Measurements from ENCODE around the gene KRTAP10-12. TPM values are rescaled to one million over a fixed set of nuclear protein-coding genes. Genes with fewer than 3 reads are reported as not detected.

The KRTAP10-12 gene
- total and polyA plus RNA-seq, 2 of the 4 experiments (the other 2 are of a cell fraction): not detected

DNA sequence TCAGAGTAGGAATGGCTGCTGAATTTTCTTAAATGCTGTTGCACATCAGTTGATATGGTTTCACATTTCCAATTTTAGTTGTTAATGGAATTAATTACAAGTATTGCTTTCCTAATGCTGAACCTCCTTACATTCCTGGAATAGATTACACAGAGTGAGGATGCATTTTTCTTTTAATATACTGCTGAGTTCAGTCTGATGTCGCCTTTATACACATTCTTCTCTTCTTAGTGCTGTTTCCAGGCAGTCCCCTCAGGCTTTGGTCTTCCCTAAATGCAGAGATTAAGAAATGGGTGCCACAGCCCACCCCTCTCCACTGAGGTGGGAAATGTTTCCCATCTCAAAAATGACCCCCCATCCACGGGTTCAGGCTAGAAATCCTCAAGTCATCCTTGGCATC lies 21.1 kb downstream of the KRTAP10-12 start:
- no peak overlapping the region for H3K23ac ChIP-seq (ENCODE audit: low read depth, low read length)
- H3K18ac ChIP-seq (ENCODE audit: low read depth, low read length): no peak overlapping the region
- no peak overlapping the region for H2BK120ac ChIP-seq (ENCODE audit: low read depth, low read length)
- CTCF ChIA-PET: no interaction called here
- no peak for DNase-seq
- H3K27ac ChIP-seq (ENCODE audit: insufficient read depth, low read length): no peak overlapping the region
- H2AFZ ChIP-seq (replicated peaks; ENCODE audit: low read length, poor library complexity): no peak overlapping the region
- no peak overlapping the region for H4K8ac ChIP-seq (ENCODE audit: low read depth in 2 of 2, low read length in 2 of 2)
- WGBS, 2 experiments (ENCODE audit: extremely low coverage in 2 of 2, insufficient read length in 1 of 2): no CpG with 5 or more reads among the region's 2 CpGs
- no peaks in the 10 kb centered on the region for H3K9me1 ChIP-seq (ENCODE audit: insufficient read depth, low read length)
- H4K5ac ChIP-seq (ENCODE audit: low read depth, low read length): no peak overlapping the region
- no peaks in the 10 kb centered on the region for H4K20me1 ChIP-seq (ENCODE audit: insufficient read depth, low read length)
- H3K9me3 ChIP-seq (ENCODE audit: control insufficient read depth, insufficient read depth, low read length): no peaks in the 10 kb centered on the region
- no peaks in the 10 kb centered on the region for H3K36me3 ChIP-seq (ENCODE audit: control insufficient read depth, insufficient read depth, low read length)
- H2BK15ac ChIP-seq (ENCODE audit: low read depth, low read length): no peak overlapping the region
- H2AK5ac ChIP-seq (ENCODE audit: low read depth, low read length): no peak overlapping the region
- H2AK9ac ChIP-seq (replicated peaks; ENCODE audit: low read depth, low read length, poor library complexity): no peak overlapping the region
- dilution Hi-C loops (cut with HindIII; ENCODE audit: low sequenced_read_pairs, unreplicated experiment) (no loop called here), in situ Hi-C loops (cut with MboI; ENCODE audit: low sequenced_read_pairs) (no loop called here), intact Hi-C loops (cut with micrococcal nuclease) (loop anchor here (10.0 kb wide), 1 partner anchor 63 kb away; the partner anchor contains the start of genes KRTAP12-3 and KRTAP12-4)
- H3K4me1 ChIP-seq (ENCODE audit: control insufficient read depth, insufficient read depth, low read length): no peaks in the 10 kb centered on the region
- ATAC-seq (ENCODE audit: low read depth): no peak
- no peak overlapping the region for H3K14ac ChIP-seq (replicated peaks; ENCODE audit: low read depth, low read length)
- H3K4me3 ChIP-seq (ENCODE audit: insufficient read depth, low read depth, low read length): no peak overlapping the region
- no peak overlapping the region for H2BK20ac ChIP-seq (ENCODE audit: low read depth, low read length)
- H3K4me2 ChIP-seq (ENCODE audit: low read depth, low read length): no peak overlapping the region
- BruUV-seq (replicated peaks): no TSS peak
- H3K9ac ChIP-seq (ENCODE audit: low read depth, low read length): no peak overlapping the region
- H3K79me1 ChIP-seq (ENCODE audit: low read depth in 1 of 2, low read length in 2 of 2): no peaks in the 10 kb centered on the region
- no peak overlapping the region for H4K91ac ChIP-seq (ENCODE audit: insufficient read depth, low read depth, low read length)
- POLR2A ChIA-PET (ENCODE audit: unreplicated experiment): no interaction called here
- no peak overlapping the region for H3K4ac ChIP-seq (ENCODE audit: low read depth, low read length)
- H2BK5ac ChIP-seq (ENCODE audit: low read depth, low read length, poor library complexity, severe bottlenecking): no peak overlapping the region
- TF ChIP-seq RFX5 (IDR thresholded peaks at IDR 0.05; ENCODE audit: low read depth, low read length) (no peak), MAFK (IDR thresholded peaks at IDR 0.05; ENCODE audit: low read depth, low read length) (no peak), FOS (IDR thresholded peaks at IDR 0.05; ENCODE audit: low read depth, low read length) (no peak), MAZ (IDR thresholded peaks at IDR 0.05; ENCODE audit: borderline replicate concordance, low read depth, low read length) (no peak), POLR2A (IDR thresholded peaks at IDR 0.05; ENCODE audit: low read depth, low read length) (no peak), NFE2L2 (IDR thresholded peaks at IDR 0.05; ENCODE audit: low read depth, low read length) (no peak), SMC3 (IDR thresholded peaks at IDR 0.05; ENCODE audit: low read depth, low read length) (no peak), CEBPB (IDR thresholded peaks at IDR 0.05; ENCODE audit: low read depth, low read length) (no peak), ELK1 (IDR thresholded peaks at IDR 0.05; ENCODE audit: borderline replicate concordance, low read depth, low read length) (no peak), CHD1 (IDR thresholded peaks at IDR 0.05; ENCODE audit: low read depth, low read length) (no peak), RCOR1 (IDR thresholded peaks at IDR 0.05; ENCODE audit: insufficient replicate concordance, low read length) (no peak), MXI1 (IDR thresholded peaks at IDR 0.05; ENCODE audit: borderline replicate concordance, low read depth, low read length) (no peak)
- TF ChIP-seq, protein P1, sequence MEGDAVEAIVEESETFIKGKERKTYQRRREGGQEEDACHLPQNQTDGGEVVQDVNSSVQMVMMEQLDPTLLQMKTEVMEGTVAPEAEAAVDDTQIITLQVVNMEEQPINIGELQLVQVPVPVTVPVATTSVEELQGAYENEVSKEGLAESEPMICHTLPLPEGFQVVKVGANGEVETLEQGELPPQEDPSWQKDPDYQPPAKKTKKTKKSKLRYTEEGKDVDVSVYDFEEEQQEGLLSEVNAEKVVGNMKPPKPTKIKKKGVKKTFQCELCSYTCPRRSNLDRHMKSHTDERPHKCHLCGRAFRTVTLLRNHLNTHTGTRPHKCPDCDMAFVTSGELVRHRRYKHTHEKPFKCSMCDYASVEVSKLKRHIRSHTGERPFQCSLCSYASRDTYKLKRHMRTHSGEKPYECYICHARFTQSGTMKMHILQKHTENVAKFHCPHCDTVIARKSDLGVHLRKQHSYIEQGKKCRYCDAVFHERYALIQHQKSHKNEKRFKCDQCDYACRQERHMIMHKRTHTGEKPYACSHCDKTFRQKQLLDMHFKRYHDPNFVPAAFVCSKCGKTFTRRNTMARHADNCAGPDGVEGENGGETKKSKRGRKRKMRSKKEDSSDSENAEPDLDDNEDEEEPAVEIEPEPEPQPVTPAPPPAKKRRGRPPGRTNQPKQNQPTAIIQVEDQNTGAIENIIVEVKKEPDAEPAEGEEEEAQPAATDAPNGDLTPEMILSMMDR (conservative IDR thresholded peaks at IDR 0.05; ENCODE audit: low read depth, low read length): no peak
- TF ChIP-seq, protein P2, sequence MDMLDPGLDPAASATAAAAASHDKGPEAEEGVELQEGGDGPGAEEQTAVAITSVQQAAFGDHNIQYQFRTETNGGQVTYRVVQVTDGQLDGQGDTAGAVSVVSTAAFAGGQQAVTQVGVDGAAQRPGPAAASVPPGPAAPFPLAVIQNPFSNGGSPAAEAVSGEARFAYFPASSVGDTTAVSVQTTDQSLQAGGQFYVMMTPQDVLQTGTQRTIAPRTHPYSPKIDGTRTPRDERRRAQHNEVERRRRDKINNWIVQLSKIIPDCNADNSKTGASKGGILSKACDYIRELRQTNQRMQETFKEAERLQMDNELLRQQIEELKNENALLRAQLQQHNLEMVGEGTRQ (IDR thresholded peaks at IDR 0.05; ENCODE audit: low read depth, low read length): no peak
- no peak overlapping the region for H3K56ac ChIP-seq (ENCODE audit: extremely low read depth, insufficient read depth, low read length)
- peaks cover 42% of the 10 kb centered on the region for H3K27me3 ChIP-seq (ENCODE audit: control insufficient read depth, insufficient read depth, low read length)
